ENCODE measurements around the gene PDE10A.

The PDE10A gene

DNA sequence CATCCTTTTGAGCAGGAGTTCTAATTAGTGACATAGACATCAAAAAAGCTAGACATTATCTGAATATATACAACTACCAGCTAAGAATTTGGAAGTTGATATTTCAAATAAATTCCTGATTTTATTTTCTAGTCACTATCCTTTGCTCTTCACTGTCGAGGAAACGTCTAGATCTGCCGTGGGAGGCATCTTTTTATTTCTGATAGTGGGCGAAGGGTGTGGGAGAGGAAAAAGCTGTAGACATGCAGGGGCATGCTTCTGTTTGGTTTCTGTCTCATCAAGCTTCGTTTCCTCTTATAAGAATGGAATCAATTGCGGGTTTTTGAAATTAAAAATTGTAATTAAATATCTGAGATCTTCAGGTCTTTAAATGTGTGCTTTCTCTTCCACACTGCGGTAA lies 337.4 kb downstream of the PDE10A start:
- no peak for DNase-seq

DNA sequence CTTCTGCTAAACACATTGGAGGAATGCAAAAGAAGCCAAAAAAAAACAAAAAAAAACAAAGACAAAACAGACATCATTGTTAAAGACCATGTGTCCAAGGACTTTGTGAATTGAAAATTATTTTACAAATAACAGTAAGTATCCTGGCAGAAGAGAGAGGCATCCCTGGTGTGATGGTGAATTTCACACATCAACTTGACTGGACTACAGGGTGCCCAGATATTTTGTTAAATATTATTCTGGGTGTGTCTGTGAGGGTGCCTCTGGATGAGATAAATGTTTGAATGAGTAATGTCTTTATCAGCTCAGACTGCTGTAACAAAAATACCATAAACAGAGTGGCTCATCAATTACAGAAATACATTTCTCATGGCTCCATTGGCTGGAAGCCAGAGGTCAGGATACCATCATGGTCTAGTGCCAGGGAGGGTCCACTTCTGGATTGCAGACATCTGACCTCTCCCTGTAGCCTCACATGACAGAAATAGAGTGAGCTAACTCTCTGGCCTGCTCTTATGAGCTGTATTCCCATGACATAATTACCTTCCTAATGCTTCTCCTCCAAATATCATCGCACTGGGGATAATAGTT lies 341.4 kb downstream of the PDE10A start:
- DNase-seq, result no peak

- no peak for DNase-seq
Observed at GRCh38 chr6:165321150-165321549, 341.9 kb downstream of the PDE10A start.

DNA sequence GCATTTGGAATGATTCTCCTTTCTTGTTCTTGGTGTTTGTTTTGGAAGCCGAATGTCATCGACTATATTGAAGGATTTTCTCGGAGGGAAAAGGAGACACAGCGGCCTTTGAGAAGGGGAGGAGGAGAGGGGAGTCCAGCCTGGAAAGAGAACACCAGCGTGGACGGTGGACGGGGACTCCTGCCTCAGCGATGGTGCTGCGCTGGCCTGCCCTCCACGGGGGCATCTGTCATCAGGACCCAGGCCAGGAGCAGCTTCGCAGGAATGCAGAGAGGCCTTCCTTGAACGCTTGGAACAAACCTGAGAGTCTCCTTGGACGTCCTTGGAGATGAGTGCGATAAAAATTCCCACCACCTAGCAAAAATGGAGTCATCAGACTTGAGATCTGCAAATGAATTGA lies 345.3 kb downstream of the PDE10A start:
- DNase-seq, result no peak

DNA sequence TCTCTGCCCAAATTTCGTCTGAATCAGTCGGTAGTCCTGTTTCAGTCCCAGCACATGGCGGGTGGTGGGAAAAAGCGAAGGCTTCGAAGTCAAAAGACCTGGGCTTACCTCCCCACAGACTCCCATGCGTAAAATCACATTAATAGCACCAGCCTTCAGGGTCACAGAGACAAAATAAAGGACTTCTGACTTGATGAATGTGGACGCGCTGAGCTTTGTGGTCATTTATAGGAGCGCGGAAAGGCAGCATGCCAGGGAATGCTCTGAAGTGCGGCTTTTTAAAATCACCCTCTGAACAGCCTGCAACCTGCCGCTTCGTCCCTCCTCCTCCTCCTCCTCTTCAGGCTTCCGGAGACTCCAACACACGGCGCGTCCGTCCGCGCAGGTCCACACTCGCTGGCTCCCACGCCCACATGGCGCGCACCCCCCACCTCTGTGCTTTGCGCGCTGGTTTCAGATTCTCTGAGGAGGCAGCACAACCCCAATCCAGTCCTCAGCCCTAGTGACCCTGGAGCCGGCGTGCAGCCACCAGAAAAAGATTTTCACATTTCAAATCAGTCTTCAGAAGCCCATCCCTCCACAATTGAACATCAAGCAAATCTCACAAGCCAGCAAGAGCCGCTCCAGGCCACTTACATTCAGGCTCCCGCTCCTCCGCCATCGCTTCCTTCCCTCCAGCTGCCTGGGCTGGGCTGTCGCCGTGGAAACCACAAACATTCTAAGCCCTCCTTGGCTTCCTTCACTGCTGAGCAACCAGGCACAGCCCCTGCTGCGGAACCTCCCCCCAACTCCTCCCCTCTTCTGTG lies 353.9 kb downstream of the PDE10A start, which contains the start of gene C6orf118:
Gene C6orf118, minus strand, starts transcription at position 680 of the 806 bp plus-strand sequence. Its CDS starts 19 bp downstream, at position 661.
- no peak for DNase-seq

DNA sequence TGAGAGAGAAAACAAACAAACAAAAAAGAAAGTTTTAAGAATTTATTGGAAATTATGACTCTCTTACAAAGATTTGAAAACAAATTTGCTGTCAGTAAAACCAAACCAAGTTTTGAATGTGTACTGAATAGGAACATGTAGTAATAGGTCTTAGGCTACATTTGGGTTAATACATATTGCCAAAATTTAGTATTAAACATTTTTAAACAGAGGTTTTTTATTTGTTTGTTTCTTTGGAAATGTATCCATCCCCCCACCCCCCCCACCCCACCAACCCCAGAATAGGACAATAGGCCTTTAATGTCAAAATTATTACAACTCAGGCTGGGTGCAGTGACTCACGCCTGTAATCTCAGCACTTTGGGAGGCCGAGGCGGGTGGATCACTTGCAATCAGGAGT lies 356.1 kb downstream of the PDE10A start:
- DNase-seq, result no peak

GRCh38 chr6:165301372-165302246 lies 361.4 kb downstream of the PDE10A start:
- no peak for DNase-seq

- no peak for DNase-seq
Observed at GRCh38 chr6:165300422-165300936, 362.6 kb downstream of the PDE10A start.

DNA sequence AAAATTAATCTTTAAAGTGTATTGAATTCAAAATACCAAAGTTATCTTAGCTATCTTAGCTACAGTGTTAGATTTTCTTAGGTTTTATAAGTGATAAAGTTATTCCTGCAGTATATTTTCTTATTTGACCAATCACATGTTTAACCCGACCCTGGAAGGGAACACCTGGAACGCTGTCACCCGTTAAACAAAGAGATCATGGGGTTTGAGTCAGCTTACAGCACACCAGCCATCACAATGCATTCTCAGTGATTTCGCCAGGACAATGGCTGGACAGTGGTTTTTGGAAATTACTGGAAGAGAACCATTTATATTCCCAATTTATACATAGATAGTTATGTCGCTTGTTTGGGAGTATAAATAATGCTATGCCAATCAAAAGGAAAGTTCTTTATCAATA lies 364.2 kb downstream of the PDE10A start:
- DNase-seq, result no peak

- no peak for DNase-seq
Observed at GRCh38 chr6:165298402-165298801, 364.6 kb downstream of the PDE10A start.

DNA sequence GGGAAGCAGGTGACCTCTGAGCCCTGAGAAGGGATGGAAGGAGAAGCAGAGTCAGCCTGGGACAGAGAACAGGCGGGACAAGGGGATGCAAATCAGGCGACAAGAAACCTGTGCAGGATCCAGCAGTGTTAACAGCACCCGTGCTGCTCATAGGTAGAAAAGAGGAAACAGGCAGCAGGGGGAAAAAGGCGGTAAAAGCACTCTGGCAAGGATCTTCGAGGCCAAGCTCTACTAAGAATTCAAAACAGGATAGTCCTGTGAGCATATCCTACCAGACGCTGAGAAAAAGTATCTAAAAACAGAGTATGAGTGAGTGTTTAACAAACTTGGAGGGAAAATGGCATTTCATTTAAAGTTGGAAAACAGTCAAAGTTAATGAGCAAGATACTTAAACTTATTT lies 370.4 kb downstream of the PDE10A start:
- no peak for DNase-seq

Measured in amniotic stem cell (primary cell).